IPS DF 19.7 (cell line): ENCODE measurements around the gene LILRB3.

Experiments used
- DNase-seq: peaks from one replicate; pipeline ENCODE4 v3.0.0-alpha.2; 2013; ENCODE audit warnings: low read depth, low spot score

Gene LILRB3

DNA sequence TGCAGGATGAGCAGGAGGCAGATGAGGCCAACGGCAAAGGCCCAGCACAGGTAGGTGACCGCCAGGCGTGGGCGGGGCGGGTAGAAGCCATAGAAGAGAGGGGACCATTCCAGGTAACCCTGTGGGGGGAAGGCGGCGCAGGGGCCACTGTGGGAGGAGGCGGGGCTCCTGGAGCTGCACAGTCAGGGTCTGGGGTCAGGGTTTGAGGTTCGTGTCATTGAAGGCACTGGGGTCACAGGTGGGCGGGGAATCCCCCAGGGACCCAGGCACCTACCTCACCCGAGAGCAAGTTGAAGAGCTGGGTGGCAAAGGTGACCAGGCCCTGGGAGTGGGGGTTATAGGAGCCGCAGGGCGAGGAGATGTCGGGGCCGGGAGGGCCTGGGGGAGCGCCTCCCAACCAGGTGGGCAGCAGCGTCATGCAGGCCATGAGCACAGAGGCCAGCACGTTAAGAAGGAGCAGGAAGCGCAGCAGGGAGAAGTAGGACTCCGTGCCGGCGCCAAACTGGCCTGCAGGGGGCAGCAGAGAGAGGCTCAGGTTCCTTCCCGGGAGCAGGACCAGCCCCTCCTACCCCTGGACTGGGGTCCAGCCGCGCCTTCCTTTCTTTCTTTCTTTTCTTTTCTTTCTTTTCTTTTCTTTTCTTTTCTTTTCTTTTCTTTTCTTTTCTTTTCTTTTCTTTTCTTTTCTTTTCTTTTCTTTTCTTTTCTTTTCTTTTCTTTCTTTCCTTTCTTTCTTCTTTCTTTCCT is 54.5 kb downstream of the LILRB3 start:
- DNase-seq, result no peak
